NCI-H526 (cell line): ENCODE data around the gene CLDND2.

ENCODE experiments used
- DNase-seq, 2 experiments: peaks; one replicate each; lab custom pipeline; 2025; lab: John Stamatoyannopoulos, UW

CLDND2 gene

GRCh38 chr19:51331193-51331592, 37.6 kb downstream of the CLDND2 start:
- DNase-seq = no peak

- DNase-seq = no peak
Observed at GRCh38 chr19:51330366-51330765, 38.4 kb downstream of the CLDND2 start.

GRCh38 chr19:51329411-51329810, 39.4 kb downstream of the CLDND2 start:
- DNase-seq = no peak

GRCh38 chr19:51327066-51328001, 41.5 kb downstream of the CLDND2 start:
- DNase-seq = peak; percentile 74 to 90

- no peak for DNase-seq
Observed at GRCh38 chr19:51326216-51327065, 42.4 kb downstream of the CLDND2 start.

- DNase-seq = no peak
Observed at GRCh38 chr19:51325161-51325976, 43.4 kb downstream of the CLDND2 start.

GRCh38 chr19:51324167-51324481, 44.7 kb downstream of the CLDND2 start:
- no peak for DNase-seq

GRCh38 chr19:51323481-51324166, 45.2 kb downstream of the CLDND2 start:
- DNase-seq = no peak

- DNase-seq = no peak
Observed at GRCh38 chr19:51321799-51322198, 47.0 kb downstream of the CLDND2 start.

- no peak for DNase-seq
Observed at GRCh38 chr19:51320280-51320657, 48.5 kb downstream of the CLDND2 start.

- no peak for DNase-seq
Observed at GRCh38 chr19:51319649-51320279, 49.0 kb downstream of the CLDND2 start.

GRCh38 chr19:51318687-51319648, 49.8 kb downstream of the CLDND2 start:
- DNase-seq = no peak

GRCh38 chr19:51317968-51318367, 50.8 kb downstream of the CLDND2 start:
- no peak for DNase-seq

GRCh38 chr19:51317376-51317775, 51.4 kb downstream of the CLDND2 start:
- no peak for DNase-seq
